Skeletal muscle tissue (tissue), 4 donors: ENCODE results near the gene KRTAP15-1. TPM values are rescaled to one million over a fixed set of nuclear protein-coding genes. Genes with fewer than 3 reads are reported as not detected.

Experiments used
- H3K27ac ChIP-seq: one replicate; pipeline ENCODE4 v1.7.0; 2013; ENCODE audit warnings: mild to moderate bottlenecking, low read depth, low read length, inconsistent platforms
- H3K27me3 ChIP-seq, 3 donors: one replicate each; pipeline ENCODE4 v1.7.0; 2013; ENCODE audit warnings: low read length in 3 of 3; ENCODE audit not compliant: control insufficient read depth in 3 of 3, insufficient read depth in 3 of 3
- H3K36me3 ChIP-seq, 3 donors: one replicate each; pipeline ENCODE4 v1.7.0; 2013; ENCODE audit warnings: low read length in 3 of 3; ENCODE audit not compliant: control insufficient read depth in 3 of 3, insufficient read depth in 3 of 3
- H3K4me1 ChIP-seq, 3 donors: one replicate each; pipeline ENCODE4 v1.7.0; 2013; ENCODE audit warnings: low read length in 3 of 3, mild to moderate bottlenecking in 3 of 3; ENCODE audit not compliant: control insufficient read depth in 3 of 3, insufficient read depth in 3 of 3
- H3K4me3 ChIP-seq, 3 donors: one replicate each; pipeline ENCODE4 v1.7.0; 2013; ENCODE audit warnings: low read length in 3 of 3
- H3K9ac ChIP-seq, 3 donors: one replicate each; pipeline ENCODE4 v1.7.0; 2013; ENCODE audit warnings: low read length in 3 of 3, mild to moderate bottlenecking in 3 of 3, moderate library complexity in 2 of 3, low read depth in 1 of 3
- H3K9me3 ChIP-seq, 3 donors: one replicate each; pipeline ENCODE4 v1.7.0; 2013; ENCODE audit warnings: low read length in 3 of 3; ENCODE audit not compliant: control insufficient read depth in 3 of 3
- total RNA-seq: library from RNA; depleted of rRNA; stranded (reverse); fragments of >200 nt; gene quantifications from one replicate; pipeline ENCODE4 v1.2.3, GENCODE V29; 2014
- donor health status: Osteomylitis.

The KRTAP15-1 gene
- total RNA-seq, 1 donor from 2014 or later = not detected

DNA sequence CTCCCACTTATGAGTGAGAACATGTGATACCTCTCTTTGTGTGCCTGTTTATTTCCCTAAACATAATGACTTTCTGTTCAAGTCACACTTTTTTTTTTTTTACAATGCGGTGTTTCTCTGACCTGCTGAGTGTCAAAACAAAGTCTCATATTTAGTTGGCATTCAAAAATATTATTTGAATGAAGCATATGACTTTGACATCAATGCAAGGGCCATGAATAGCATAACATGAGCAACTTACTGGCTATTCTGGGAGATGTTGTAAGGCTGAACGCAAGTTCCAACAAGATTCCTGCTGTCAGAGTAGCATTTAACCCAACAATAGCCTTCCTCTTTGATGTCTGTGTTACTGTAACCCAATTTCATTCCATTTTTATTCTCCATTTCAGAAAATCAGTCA lies 42.1 kb downstream of the KRTAP15-1 start:
- Histone ChIP-seq H3K4me1 (no peaks in the 10 kb centered on the region), H3K9ac (no peak overlapping the region), H3K9me3 (peaks cover 0 to 5% (median 4%) of the 10 kb centered on the region in 3 donors), H3K27me3 (no peaks in the 10 kb centered on the region), H3K4me3 (no peak overlapping the region), H3K27ac (peak overlapping the region; percentile 61), H3K36me3 (no peaks in the 10 kb centered on the region)

DNA sequence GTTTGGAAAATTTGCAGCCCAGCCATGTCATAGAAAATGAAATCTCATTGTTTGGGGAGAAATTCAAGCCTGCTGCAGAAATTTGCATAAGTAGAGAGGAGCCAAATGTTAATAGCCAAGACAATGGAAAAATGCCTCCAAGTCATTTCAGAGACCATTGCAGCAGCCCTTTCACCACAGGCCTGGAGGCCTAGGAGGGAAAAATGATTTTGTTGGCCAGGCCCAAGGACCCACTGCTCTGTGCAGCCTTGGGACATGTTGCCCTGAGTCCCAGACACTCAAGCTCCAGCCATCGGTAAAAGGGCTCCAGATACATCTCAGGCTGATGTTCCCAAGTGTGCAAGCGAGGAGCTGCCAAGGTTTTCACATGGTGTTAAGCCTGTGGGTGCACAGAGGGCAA lies 46.1 kb downstream of the KRTAP15-1 start:
- H3K4me1 ChIP-seq = no peaks in the 10 kb centered on the region
- no peak overlapping the region for H3K9ac ChIP-seq
- H3K36me3 ChIP-seq = no peaks in the 10 kb centered on the region
- H3K27me3 ChIP-seq = no peaks in the 10 kb centered on the region
- H3K4me3 ChIP-seq = no peak overlapping the region
- H3K9me3 ChIP-seq = peaks cover 0 to 6% (median 5%) of the 10 kb centered on the region in 3 donors
- no peak overlapping the region for H3K27ac ChIP-seq

DNA sequence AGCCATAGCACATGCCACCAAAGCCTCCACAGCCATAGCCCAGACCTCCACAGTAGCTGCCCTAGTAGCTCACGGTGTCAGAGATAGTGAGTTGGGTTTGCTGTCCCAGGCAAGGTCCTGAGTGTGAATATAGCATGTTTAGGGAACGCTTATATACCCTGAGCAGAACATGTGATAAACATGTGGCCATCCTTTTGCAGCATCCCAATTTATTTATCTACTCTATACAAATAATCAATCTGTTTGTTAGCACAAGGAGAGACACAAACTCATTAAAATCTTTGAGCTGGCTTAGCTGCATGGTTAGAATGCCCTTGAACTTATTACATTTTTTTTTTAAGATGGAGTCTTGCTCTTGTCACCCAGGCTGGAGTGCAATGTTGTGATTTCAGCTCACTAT lies 47.3 kb downstream of the KRTAP15-1 start, which contains the start of gene KRTAP19-2:
TSS of gene KRTAP19-2 (minus strand) at position 101 of the 400 bp plus-strand sequence. CDS start at position 13, 88 bp downstream.
- Histone ChIP-seq H3K9ac (no peak within 1 kb of the TSS), H3K36me3 (no peaks in the 10 kb centered on the region), H3K4me3 (no peak within 1 kb of the TSS), H3K4me1 (no peaks in the 10 kb centered on the region), H3K27me3 (no peaks in the 10 kb centered on the region), H3K9me3 (peaks cover 0 to 7% (median 6%) of the 10 kb centered on the region in 3 donors), H3K27ac (no peak within 1 kb of the TSS)

Other genes starting within 250 kb of the KRTAP15-1 start
- gene CLDN8, start 224.2 kb upstream of the KRTAP15-1 start, total RNA-seq = not detected
- gene KRTAP24-1, start 157.3 kb upstream of the KRTAP15-1 start, total RNA-seq = not detected
- gene KRTAP25-1, start 150.8 kb upstream of the KRTAP15-1 start, total RNA-seq = not detected
- gene KRTAP26-1, start 120.0 kb upstream of the KRTAP15-1 start, total RNA-seq = not detected
- gene KRTAP27-1, start 102.6 kb upstream of the KRTAP15-1 start, total RNA-seq = not detected
- gene KRTAP23-1, start 91.7 kb upstream of the KRTAP15-1 start, total RNA-seq = not detected
- not detected for gene KRTAP13-2, start 68.0 kb upstream of the KRTAP15-1 start, total RNA-seq
- not detected for gene KRTAP13-1, start 44.2 kb upstream of the KRTAP15-1 start, total RNA-seq
- gene KRTAP13-3, start 14.3 kb upstream of the KRTAP15-1 start, total RNA-seq = not detected
- gene KRTAP13-4, start 10.1 kb upstream of the KRTAP15-1 start, total RNA-seq = not detected
- not detected for gene KRTAP19-1, start 40.1 kb downstream of the KRTAP15-1 start, total RNA-seq
- not detected for gene KRTAP19-2, start 47.2 kb downstream of the KRTAP15-1 start, total RNA-seq
- gene KRTAP19-3, start 51.7 kb downstream of the KRTAP15-1 start, total RNA-seq = not detected
- gene KRTAP19-4, start 56.9 kb downstream of the KRTAP15-1 start, total RNA-seq = not detected
- not detected for gene KRTAP19-5, start 61.9 kb downstream of the KRTAP15-1 start, total RNA-seq
- gene KRTAP19-6, start 101.6 kb downstream of the KRTAP15-1 start, total RNA-seq = not detected
- not detected for gene KRTAP19-7, start 121.0 kb downstream of the KRTAP15-1 start, total RNA-seq
- not detected for gene KRTAP22-2, start 150.1 kb downstream of the KRTAP15-1 start, total RNA-seq
- not detected for gene KRTAP6-3, start 152.2 kb downstream of the KRTAP15-1 start, total RNA-seq
- not detected for gene KRTAP6-2, start 158.6 kb downstream of the KRTAP15-1 start, total RNA-seq
- gene KRTAP22-1, start 160.8 kb downstream of the KRTAP15-1 start, total RNA-seq = not detected
- gene KRTAP6-1, start 173.7 kb downstream of the KRTAP15-1 start, total RNA-seq = not detected
- gene KRTAP20-1, start 176.2 kb downstream of the KRTAP15-1 start, total RNA-seq = not detected
- not detected for gene KRTAP20-4, start 180.4 kb downstream of the KRTAP15-1 start, total RNA-seq
- not detected for gene KRTAP20-2, start 194.9 kb downstream of the KRTAP15-1 start, total RNA-seq
- gene KRTAP20-3, start 202.6 kb downstream of the KRTAP15-1 start, total RNA-seq = not detected